ENCODE measurements around the gene GTSE1.
A peak's percentile ranks its signal among the peaks of the same experiment; 100 is the strongest.

Gene GTSE1

GRCh38 chr22:46275455-46276122, 21.1 kb upstream of the GTSE1 start:
- no peak overlapping the region for H3K9ac ChIP-seq (ENCODE audit: low read length)
- no peak overlapping the region for H3K4me2 ChIP-seq (ENCODE audit: low read depth, low read length, poor library complexity, severe bottlenecking)
- no peaks in the 10 kb centered on the region for H3K79me2 ChIP-seq (ENCODE audit: insufficient read depth, low read length)

DNA sequence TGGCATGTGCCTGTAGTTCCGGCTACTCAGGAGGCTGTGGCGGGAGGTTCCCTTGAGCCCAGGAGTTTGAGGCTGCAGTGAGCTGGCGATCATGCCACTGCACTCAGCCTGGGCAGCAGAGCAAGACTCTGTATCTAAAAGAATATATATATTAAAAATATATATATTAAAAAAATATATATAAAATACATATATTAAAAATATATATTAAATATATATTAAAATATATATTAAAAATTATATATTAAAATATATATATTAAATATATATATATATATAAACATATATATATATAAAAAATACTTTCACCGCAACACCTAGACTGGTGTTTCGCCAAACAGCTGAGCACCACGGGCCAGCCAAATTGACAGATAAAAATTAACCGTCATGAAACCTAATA, 20.1 kb upstream of the GTSE1 start:
- Histone ChIP-seq H3K9me3 (ENCODE audit: insufficient read depth, low read length) (no peaks in the 10 kb centered on the region), H3K79me2 (ENCODE audit: insufficient read depth, low read length) (no peaks in the 10 kb centered on the region), H3K9ac (ENCODE audit: low read length) (no peak overlapping the region), H2AFZ (ENCODE audit: low read depth, low read length, severe bottlenecking) (no peak overlapping the region), H3K27ac (ENCODE audit: low read depth, low read length) (no peak overlapping the region), H3K4me3 (ENCODE audit: insufficient read depth, low read length, poor library complexity, severe bottlenecking) (no peak overlapping the region), H3K36me3 (ENCODE audit: low read length) (no peaks in the 10 kb centered on the region), H3K9me2 (replicated peaks; ENCODE audit: insufficient read depth, low read length) (no peaks in the 10 kb centered on the region), H3K4me2 (ENCODE audit: low read depth, low read length, poor library complexity, severe bottlenecking) (no peak overlapping the region), H4K20me1 (ENCODE audit: low read depth, low read length) (no peaks in the 10 kb centered on the region), H3F3A (ENCODE audit: insufficient read depth) (no peaks in the 10 kb centered on the region), H3K27me3 (ENCODE audit: low read length) (no peaks in the 10 kb centered on the region)
- TF ChIP-seq EZH2phosphoT487 (conservative IDR thresholded peaks at IDR 0.05; ENCODE audit: low read length) (no peak), CTCF (IDR thresholded peaks at IDR 0.05; ENCODE audit: insufficient read depth, low read length, poor library complexity, severe bottlenecking) (no peak)

More at GRCh38 chr22:46275455-46276122, 21.1 kb upstream of the GTSE1 start:
- Histone ChIP-seq H3K4me3 (ENCODE audit: insufficient read depth, low read length, poor library complexity, severe bottlenecking) (no peak overlapping the region), H3K9me2 (replicated peaks; ENCODE audit: insufficient read depth, low read length) (no peaks in the 10 kb centered on the region), H3K27me3 (ENCODE audit: low read length) (no peaks in the 10 kb centered on the region), H3K9me3 (ENCODE audit: insufficient read depth, low read length) (no peaks in the 10 kb centered on the region), H4K20me1 (ENCODE audit: low read depth, low read length) (no peaks in the 10 kb centered on the region), H2AFZ (ENCODE audit: low read depth, low read length, severe bottlenecking) (peak overlapping the region; percentile 87), H3K27ac (ENCODE audit: low read depth, low read length) (no peak overlapping the region), H3F3A (ENCODE audit: insufficient read depth) (no peaks in the 10 kb centered on the region), H3K36me3 (ENCODE audit: low read length) (no peaks in the 10 kb centered on the region)
- no peak for TF ChIP-seq CTCF (IDR thresholded peaks at IDR 0.05; ENCODE audit: insufficient read depth, low read length, poor library complexity, severe bottlenecking)
- TF ChIP-seq EZH2phosphoT487 (conservative IDR thresholded peaks at IDR 0.05; ENCODE audit: low read length), result no peak

DNA sequence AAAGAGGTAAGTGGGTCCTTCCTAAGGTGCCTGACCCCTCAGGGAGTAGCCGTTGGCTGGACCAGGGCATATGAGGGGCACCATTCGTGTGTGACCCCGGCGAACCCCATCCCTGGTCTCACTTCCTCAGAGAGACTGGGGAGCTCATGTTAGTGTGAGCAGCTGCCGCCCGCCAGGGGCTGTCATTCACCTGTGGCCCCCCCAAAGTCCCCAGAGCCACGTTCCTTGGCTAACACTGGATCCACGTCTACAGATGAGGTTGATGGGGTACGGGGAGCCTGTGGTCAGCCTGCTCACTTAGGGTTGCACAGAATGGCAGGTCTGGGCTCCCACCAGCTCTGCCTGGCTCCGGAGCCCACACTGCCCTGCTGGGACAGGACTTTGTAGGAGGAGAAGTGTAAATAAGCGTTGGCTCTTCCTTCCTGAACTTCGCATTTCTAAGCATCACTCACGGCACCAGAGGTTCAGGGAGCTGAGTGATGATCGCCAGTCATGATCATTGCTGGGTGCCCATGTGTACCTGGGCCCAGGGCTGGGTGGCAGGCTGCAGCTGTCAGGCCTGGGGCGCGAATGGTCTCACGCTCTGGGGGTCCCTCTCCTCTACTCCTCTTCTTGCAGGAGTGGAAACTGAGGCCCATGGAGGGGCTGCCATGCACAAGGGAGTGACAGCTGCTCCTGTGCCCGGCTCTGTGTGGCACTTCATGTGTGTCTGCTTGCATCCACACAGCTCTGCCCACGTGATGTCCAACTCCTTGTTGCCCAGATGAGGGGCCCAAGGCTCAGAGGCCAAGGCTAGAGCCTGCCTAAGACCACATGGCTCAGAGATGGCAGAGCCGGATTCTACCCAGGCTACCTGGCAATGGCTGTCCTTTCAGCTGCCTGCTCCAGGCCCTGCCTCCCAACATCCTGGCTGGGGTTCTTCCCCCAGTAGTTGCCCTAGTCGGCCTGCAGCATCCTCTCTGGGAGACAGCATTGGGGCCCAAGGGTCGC, 17.7 kb upstream of the GTSE1 start:
- Histone ChIP-seq H3K4me3 (ENCODE audit: insufficient read depth, low read length, poor library complexity, severe bottlenecking) (no peak overlapping the region), H3K9me3 (ENCODE audit: insufficient read depth, low read length) (no peaks in the 10 kb centered on the region), H3K36me3 (ENCODE audit: low read length) (no peaks in the 10 kb centered on the region), H4K20me1 (ENCODE audit: low read depth, low read length) (no peaks in the 10 kb centered on the region), H3K4me2 (ENCODE audit: low read depth, low read length, poor library complexity, severe bottlenecking) (no peak overlapping the region), H3K79me2 (ENCODE audit: insufficient read depth, low read length) (no peaks in the 10 kb centered on the region), H3K9ac (ENCODE audit: low read length) (no peak overlapping the region), H3K27me3 (ENCODE audit: low read length) (no peaks in the 10 kb centered on the region), H3K27ac (ENCODE audit: low read depth, low read length) (no peak overlapping the region), H3K9me2 (replicated peaks; ENCODE audit: insufficient read depth, low read length) (no peaks in the 10 kb centered on the region), H2AFZ (ENCODE audit: low read depth, low read length, severe bottlenecking) (no peak overlapping the region), H3F3A (ENCODE audit: insufficient read depth) (no peaks in the 10 kb centered on the region)
- TF ChIP-seq EZH2phosphoT487 (conservative IDR thresholded peaks at IDR 0.05; ENCODE audit: low read length), result no peak
- TF ChIP-seq CTCF (IDR thresholded peaks at IDR 0.05; ENCODE audit: insufficient read depth, low read length, poor library complexity, severe bottlenecking), result no peak

All from SU-DHL-6 (cell line).